Right ventricle myocardium inferior (tissue), 1 donor: ENCODE measurements around the gene CTDSPL. TPM values are rescaled to one million over a fixed set of nuclear protein-coding genes. Genes with fewer than 3 reads are reported as not detected.
"Not testable (repeated sequence)": the region's sequence is repeated elsewhere in the genome, so short reads cannot be mapped to it uniquely, and the experiment has no call there.

Experiments used
- ATAC-seq: fragments of 200-7000 bp; cut with Tn5 transposase; one replicate; pipeline ENCODE4 v1.9.1; 2020; ENCODE audit warnings: mild to moderate bottlenecking, moderate library complexity
- DNase-seq: peaks from one replicate; pipeline ENCODE4 v3.0.0; 2021; ENCODE audit errors: missing footprints
- intact Hi-C: fragments of 100-400 bp; cut with DNase I; formaldehyde crosslinking; loops from one replicate; pipeline ENCODE4 v1.11.0; 2022
- total RNA-seq: library from RNA; stranded (reverse); fragmentation: NEBNext Ultra II Directional; extraction: Animal tissue kit (Norgen Biotek cat#: 25700); gene quantifications from one replicate; pipeline ENCODE4 v1.2.1, GENCODE V29; 2021
- donor health status: DM: no; HTN: yes; CAD: no; lungs with severe emphysema.

The CTDSPL gene
- total RNA-seq, 1 donor from 2014 or later = 47.3 TPM

DNA sequence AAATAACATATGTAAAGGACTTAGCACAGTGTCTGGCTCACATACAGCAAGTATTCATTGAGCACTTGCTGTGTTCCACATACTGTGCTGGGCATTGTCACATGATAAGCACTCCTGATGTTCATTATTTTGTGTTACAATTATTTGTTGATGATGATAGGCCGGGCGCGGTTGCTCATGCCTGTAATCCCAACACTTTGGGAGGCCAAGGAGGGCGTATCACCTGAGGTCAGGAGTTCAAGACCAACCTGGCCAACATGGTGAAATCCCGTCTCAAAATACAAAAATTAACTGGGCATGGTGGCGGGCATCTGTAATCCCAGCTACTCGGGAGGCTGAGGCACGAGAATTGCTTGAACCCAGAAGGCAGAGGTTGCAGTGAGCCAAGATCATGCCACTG, 110.4 kb downstream of the CTDSPL start:
- DNase-seq, intact Hi-C loops, ATAC-seq: not testable (repeated sequence)

DNA sequence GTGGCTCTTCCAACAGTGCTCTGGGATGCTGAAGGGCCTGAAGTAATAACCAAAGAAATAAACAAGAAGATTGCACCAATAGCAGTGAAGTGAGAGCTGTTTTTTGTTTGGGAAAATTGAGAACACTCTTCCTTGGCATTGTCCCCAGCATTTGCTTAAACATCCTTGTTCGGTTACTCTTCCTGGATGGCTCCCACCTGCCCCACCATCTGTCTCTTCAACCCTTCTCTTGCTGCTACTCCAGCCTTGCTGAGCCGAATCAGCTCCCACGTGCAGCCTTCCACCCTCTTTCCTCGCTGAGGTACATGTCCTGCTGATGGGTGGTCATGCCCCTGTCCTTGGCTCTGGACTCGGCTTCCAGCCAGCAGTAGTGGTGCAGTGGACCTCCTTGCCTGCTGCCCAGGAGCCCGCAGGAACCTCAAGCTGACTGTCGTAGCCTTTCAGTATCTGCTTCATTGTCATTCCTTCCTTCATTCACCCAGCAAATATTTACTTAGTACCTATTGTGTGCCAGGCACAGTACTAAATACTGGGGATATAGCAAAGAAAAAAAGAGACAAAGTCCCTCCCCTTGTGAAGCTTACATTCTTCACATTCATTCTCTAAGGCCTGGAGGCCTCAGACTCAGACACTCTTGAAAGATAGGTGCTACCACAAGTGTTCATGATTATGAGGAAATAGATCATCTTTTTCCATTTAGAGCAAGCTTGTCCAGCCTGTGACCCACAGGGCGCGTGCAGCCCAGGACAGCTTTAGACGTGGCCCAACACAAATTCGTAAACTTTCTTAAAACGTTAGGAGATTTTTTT, 111.8 kb downstream of the CTDSPL start:
- ATAC-seq (no peak), DNase-seq (no peak)
- intact Hi-C loops = loop anchor here (2.0 kb wide), 1 partner anchor 29 kb away; no protein-coding TSS in a partner anchor

DNA sequence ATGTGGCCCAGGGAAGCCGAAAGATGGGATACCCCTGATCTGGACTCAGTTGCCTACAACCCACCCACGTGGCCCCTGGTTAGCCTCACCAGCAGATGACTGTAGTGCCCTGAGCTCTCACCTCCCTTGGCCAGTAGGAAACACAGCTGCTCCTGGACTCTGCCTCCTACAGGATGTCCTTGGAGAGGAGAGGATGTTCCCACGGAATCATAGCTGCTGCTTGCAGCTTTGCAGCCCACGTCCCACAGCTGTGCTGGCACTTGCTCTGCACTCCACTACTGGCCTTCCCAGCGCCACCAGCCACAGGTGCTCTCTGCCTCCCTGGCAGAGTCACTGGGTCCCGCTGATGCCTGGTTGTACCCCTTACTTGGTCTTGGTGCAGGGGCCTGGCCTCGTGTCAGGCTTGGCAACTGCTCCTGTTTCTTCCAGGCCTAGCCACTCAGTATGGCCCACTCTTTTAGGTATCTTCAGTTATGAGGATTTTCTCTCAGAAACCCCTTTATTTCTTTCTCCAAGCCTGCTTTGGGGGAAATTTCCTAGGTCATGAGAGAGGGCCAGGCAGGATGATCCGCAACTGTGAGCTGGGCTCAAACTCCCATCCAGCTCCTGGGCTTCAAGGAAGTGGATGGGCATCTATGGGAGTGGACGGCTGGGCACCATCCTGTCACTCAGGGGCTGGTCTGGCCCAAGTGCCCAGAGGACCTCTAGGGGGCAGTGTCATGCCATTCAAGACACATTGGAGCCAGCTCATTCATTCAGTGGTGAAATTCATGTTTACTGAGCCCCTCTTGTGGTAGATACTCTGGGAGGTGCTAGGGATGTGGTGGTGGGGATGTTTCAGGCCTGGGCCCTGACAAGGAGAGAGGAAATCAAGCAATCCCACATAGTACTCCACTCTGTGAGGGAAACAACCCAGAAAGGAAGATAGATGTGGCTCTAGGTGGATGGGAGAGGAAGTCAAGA, 112.7 kb downstream of the CTDSPL start:
- intact Hi-C loops = loop anchor here (2.0 kb wide), 1 partner anchor 28 kb away; no protein-coding TSS in a partner anchor
- DNase-seq (peak; percentile 81), ATAC-seq (peak; percentile 64)

DNA sequence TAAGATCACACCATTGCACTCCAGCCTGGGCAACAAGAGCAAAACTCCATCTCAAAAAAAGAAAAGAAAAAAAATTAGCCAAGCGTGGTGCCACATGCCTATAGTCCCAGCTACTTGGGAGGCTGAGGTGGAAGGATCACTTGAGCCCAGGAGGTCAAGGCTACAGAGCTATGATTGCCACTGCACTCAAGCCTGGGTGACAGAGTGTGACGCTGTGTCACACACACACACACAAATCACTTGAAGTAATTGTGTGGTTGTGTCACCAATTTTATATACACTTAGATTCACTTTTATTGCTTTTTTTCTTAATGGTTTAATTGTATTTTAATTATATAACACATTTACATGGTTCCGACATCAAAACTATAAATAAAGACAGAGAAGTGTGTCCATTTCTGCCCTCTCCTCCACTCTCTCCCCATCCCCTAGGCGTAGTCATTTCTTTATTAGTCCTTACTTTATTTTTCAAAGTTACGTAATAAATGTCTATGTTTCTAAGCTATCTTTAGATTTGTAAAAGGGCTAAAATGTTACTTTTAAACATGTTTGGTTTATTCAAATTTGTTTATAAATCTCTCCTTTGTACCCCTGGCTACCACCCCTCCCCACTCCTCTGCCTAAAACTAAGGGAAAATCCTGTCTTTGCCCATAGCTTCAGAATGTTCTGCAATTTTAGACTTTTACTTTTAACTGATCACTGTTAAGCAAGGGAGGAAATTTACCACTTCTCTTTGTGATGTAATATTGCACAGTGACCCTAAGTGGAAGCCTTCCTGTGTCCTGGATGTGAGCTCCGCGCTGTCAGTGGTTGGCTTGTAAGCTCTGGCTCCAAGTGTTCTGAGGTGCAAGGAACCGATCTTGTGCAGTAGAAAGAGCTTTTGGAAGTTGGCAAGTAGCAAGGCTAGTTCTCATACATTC, 118.1 kb downstream of the CTDSPL start:
- ATAC-seq (no peak), DNase-seq (no peak)
- intact Hi-C loops = no loop called here

DNA sequence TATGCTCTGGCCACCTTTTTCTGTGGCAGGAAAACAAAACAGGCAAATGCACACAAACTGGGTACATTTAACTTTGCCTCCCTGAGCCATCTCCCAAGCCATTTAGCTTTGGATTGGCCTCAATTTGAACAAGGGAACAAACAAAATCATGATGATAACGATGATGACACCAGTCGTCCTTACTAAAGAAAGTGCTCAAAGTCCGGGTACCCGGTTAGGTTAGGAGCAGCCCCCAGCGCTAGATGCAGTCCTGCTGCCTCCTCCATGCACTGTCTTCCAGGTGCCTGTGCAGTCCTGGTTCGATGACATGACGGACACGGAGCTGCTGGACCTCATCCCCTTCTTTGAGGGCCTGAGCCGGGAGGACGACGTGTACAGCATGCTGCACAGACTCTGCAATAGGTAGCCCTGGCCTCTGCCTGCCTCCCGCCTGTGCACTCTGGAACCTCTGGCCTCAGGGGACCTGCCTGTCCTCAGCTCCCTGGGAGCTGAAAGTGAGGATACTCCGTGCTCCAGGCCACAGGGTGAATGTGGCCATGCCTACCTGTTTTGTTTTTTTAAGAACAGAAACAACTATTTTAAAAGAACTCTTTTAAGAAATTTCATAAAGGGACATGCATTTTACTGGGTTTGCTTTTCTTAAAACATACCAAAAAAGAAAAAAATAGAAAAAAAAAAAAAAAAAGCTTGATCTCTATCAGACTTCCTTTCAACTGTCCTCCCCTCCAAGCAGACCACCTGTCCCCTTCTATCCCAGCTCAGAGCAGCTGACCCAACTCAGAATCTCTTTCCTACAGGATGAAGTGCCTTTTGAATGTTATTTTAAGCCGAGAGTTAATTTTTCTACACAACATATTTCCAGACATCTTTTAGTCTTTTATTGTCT, 119.0 kb downstream of the CTDSPL start:
- no peak for ATAC-seq
- intact Hi-C loops = no loop called here
- no peak for DNase-seq

DNA sequence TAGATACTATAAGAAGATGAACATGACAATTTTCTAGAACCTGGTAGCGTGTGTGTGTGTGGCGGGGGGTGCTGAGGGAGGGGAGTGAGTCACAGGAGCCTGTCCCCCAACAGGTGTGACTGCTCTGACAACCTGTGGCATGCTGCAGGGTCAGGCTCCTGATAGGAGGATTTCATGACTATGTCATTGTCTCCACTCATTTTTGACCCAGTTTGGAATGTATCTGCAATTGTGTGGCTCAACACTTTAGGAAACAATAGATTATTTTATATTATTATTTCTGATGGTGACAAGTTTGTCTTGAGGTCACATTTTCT, 119.6 kb downstream of the CTDSPL start:
- ATAC-seq (no peak), DNase-seq (no peak)
- intact Hi-C loops = no loop called here

DNA sequence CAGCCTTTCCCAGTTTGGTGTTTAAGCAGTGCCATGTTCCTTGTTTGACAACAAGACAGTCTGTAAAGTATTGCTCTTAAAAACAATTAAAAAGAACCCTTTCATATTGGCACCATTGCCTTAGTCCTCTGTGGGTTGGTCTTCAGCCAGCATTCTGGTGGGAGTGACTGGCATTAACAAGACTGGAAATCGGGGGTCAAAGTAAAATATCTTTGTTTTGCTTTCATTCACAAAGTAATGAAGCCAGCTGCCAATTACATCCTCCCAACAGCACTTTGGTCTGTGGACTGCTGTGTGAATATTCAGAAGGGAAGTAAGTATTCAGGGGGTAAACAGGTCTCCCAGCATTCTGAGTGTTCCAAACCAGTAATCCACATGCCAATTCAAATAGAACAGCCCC, 120.7 kb downstream of the CTDSPL start:
- DNase-seq = no peak
- intact Hi-C loops = no loop called here
- ATAC-seq = no peak

DNA sequence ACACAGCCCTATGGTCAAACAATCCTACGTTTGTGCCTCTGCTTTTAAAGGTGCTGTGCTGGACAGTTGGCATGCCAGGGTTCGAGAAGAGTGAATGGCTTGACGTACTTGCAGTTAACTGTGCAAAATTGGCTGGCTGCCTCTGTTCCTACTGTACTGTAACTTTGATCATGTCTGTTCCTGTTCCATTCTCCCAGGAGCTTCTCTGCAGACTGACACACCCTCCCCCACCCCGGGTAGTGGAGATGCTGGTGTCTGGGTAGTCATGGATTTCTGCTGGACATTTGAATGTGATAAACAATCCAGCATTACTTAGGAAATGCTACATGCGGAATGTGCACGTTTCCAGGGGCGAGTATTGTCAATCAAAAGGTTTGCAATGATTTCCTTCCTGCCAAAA, 122.4 kb downstream of the CTDSPL start:
- no peak for ATAC-seq
- intact Hi-C loops = no loop called here
- DNase-seq = no peak

DNA sequence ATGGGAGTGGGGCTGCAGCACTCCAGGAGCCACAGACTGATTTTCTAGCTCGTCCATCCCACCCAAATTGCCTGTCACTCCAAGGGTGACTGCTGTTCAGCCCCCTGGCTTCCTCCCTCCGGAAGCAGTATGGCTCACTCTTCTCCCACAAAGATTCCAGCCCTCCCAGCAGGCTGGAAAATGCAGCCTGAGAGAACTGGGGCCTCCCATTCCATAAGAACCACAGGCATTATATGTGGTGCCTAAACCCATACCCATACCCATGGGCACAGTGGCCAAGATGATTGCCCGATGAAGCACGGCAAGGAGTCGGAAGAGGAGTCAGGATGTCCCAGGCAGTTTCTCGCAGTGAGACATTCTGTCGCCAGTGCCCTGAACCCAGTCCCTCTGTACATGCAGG, 122.9 kb downstream of the CTDSPL start:
- intact Hi-C loops = no loop called here
- DNase-seq (no peak), ATAC-seq (no peak)

DNA sequence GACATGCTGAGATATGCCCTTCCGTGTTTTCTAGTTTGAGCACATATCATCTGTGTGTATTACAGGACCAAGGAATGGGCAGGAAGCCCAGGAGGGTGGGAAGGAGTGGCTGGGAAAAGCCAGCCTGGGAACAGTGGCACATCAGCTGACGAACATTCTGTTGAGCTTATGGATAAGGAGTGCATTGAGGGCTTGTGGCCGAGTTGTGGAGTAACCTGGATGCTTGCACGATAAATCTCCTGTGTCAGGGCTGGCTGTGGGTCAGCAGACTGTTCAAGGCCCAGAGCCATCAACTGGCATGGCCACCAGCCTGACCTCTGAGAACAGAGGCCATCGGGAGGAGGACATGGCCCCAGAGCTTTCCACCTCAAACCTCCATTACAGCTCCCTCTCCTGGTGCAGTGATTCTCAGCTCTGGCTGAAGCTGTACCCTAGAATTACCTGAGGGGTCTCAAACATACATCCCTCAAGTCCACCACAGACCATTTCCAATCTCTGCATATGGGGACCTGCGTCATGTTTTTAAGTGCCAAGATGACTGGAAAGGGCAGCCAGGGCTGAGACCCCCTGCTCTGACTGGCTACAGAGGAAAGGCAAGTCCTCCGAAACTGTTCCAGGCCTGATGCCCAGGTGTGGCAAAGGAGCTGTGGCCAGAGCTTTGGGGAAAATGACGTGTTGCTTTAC, 124.1 kb downstream of the CTDSPL start:
- no peak for DNase-seq
- intact Hi-C loops = no loop called here
- ATAC-seq = peak; percentile 72

DNA sequence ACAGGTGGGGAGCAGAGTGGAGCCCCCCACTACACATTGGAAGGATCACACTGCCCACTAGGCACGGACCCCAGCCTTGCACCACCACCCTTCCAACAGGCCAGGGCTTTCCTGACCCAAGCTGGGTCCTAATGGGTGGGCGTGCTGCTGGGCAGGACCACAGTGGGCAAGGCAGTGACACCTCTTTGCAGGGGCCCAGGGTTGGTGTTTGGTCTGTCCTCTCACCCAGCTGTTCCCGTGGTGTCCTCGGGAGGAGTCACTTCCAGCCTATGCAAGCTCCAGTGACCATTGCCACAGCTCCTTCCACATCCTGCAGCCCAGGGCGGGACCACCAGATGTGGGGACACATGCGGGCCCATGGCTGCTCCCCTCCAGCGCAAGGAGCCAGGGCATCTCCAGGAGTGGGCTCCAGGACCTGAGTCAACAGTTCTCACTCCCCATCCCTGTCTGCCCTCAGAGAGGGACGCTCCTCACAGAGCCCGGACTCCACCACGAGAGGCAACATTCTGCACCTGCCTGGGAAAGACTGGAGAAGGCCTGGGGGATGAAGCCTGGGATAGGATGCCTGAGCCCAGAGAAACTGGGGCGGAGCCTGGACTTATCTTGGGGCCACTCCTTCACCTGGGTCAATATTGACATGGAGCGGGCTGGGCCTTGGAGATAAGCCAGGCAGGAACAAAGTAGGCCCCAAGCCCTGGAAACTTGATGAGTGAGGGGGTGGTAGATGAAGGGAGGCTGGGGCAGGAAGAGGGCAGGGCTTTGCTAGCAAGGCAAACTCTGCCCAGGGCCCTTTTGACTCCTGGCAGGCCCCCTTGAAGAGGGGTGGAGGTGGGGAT, 125.0 kb downstream of the CTDSPL start:
- DNase-seq (no peak), ATAC-seq (peak; percentile 14)
- intact Hi-C loops = no loop called here

DNA sequence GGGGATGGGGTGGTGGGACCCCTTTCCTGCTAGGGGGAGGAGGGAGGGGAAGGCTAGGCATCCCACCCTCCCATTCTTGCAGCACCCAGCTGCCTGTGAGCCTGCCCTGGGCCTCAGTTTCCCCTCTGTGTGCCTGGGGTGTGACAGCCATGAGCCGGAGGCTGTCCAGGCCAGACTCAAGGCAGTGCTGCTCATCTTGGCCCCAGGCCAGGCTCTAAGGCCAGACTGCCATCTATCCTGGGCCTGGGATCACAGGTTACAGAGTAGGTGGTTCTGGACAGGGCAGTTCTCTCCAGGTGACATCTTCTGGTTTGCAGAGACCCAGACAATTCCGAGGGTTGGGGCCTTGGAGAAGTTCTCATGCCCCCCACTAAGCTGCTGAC, 125.6 kb downstream of the CTDSPL start:
- DNase-seq = no peak
- no peak for ATAC-seq
- intact Hi-C loops = no loop called here

DNA sequence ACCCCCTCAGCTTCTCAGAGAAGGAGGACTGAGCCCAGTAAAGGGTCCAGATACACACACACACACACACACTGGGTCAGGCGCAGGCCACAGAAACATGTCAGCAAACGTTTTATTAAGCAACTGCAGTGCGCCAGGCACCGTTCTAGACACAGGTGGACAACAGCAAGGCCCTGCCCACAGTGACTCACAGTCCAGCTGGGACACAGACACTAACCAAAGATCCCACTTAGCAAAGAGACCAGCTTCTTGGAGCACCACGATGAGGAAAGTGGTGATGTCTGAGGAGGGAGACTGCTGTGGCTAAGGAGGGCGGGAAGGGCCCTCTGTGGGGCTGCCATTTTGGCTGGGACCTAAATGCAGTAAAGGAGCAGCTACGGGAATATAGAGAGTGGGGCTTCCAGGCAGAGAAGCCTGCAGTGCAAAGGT, 126.1 kb downstream of the CTDSPL start:
- ATAC-seq (no peak), DNase-seq (no peak)
- intact Hi-C loops = no loop called here

DNA sequence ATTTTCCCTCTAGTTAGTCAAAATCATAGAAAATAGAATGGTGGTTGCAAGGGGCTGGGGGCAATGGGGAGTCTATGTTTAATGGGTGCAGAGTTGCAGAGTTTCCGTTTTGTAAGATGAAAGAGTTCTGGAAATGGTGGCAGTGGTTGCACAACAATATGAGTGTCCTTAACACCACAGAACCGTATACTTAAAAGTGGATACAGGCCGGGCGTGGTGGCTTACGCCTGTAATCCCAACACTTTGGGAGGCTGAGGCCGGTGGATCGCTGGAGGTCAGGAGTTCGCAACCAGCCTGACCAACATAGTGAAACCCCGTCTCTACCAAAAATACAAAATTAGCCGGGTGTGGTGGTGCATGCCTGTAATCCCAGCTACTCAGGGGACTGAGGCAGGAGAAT, 126.7 kb downstream of the CTDSPL start:
- ATAC-seq, intact Hi-C loops, DNase-seq: not testable (repeated sequence)

DNA sequence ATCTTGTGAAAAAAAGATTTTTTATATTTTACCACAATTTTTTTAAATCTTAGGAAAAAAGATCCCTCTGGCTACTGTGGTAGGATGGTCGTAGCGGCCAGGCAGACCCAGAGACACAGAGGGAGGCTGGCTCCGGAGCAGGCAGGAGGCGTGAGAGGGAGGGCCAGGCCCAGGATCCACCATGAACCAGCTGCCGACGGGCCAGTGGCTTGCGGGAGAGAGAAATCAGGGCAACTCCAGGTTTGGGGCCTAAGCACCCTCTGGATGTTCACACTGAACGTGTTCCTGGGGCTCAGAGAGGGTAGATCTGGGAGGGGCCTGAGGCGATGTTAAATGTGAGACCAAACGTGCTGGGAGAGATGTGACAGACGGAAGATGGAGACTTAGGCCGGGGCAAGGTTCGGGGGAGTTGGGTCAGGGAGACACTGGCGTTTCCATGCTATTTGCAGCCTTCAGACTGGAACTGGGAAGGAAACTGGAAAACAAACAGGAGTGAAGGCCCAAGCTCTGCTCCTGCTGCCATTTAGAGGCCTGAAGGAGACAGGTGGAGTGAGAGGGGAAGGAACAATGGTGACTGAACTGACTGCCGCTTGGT, 127.3 kb downstream of the CTDSPL start:
- DNase-seq (no peak), ATAC-seq (no peak)
- intact Hi-C loops = no loop called here

DNA sequence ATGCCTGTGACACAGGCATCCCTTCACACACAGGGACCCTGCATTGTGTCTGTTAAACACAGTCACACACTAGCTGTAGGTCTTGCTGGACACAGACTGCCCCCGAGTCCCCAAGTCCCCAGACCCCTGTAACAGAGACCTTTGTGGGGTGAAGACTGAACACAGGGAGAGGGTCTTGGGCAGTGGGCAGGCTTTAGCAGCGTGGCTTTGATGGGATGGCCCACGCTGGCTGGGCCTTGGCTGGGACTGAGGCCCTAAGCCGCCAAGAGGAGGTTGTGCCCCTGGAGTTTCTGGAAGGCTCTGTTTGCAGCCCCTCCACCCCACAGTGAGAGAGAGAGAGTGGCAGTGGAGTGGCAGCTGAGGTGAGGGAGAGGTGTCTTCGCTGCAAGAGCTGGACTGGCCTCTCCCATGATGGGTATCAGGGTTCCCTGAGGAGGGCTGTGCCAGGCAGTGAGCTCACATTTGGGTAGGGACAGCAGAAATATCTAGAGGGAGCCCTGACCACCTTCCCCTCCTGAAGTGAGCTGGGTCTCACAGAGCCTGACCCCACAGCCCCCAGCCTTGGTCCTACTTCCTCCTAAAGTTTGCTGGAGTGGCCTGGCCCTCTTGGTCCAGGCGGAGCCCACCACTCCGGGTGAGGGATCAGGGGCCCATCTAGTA, 128.3 kb downstream of the CTDSPL start:
- no peak for DNase-seq
- intact Hi-C loops = no loop called here
- ATAC-seq = no peak
